ENCODE results near the gene RPL18.
"Not testable (repeated sequence)": the region's sequence is repeated elsewhere in the genome, so short reads cannot be mapped to it uniquely, and the experiment has no call there.

Gene RPL18

GRCh38 chr19:48644355-48644754, 25.4 kb upstream of the RPL18 start:
- DNase-seq: no peak

DNA sequence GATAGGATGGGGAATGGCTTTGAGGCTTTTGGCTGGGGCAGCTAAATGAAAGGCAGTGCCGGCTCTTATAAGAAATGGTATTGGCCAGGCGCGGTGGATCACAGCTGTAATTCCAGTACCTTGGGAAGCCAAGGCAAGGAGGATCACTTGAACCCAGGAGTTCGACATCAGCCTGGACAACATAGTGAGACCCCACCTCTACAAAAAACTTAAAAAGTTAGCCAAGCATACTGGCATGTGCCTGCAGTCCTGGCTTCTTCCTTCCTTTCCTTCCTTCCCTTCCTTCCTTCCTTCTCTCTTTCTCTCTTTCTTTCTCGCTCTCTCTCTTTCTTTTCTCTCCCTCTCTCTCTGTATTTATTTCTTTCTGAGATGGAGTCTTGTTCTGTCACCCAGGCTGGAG, 23.9 kb upstream of the RPL18 start:
- no peak for DNase-seq

DNA sequence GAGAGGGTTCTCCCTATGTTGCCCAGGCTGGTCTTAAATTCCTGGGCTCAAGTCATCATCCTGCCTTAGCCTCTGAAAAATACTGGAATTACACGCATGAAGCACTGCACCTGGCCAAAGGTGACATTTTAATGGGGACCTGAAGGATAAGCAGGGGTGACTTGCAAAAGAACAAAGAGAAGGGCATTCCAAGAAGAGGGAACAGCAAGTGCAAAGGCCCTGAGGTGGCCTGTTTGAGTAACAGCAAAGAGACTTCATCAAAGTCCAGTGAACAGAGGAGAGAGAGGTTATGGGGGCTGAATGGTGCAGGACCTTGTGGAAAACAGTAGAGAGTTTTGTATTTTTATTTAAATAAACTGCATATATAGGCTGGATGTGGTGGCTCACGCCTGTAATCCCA, 22.9 kb upstream of the RPL18 start:
- DNase-seq: no peak

- DNase-seq: no peak
These were observed 20.8 kb upstream of the RPL18 start for GRCh38 chr19:48639483-48640375.

DNA sequence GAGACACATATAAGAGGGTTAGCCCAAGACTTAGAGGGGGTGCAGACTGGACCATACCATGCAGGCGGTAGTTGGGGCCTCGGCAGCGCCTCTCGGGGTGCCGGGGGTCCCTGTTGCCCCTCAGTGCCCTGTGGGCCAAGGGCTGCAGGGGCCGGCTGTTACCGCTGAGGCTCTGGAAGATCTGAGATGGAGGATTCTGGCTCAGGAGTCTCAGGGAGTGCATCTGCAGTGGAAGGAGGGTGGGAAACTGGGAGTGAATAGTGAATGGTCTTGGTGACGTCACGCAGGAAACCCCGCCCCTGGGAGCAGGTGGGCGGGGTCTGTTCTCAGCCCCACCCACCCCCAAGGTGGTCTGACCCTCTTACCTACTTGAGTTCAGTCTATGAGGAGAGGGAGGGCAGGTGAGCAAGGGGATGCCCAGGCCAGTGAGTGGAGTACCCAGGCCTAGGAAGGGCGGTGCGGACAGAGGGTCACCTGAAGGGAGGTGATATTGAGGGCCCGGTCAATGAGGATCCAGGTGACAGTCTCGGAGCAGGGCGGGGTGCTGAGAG, 19.9 kb upstream of the RPL18 start:
- no peak for DNase-seq

DNA sequence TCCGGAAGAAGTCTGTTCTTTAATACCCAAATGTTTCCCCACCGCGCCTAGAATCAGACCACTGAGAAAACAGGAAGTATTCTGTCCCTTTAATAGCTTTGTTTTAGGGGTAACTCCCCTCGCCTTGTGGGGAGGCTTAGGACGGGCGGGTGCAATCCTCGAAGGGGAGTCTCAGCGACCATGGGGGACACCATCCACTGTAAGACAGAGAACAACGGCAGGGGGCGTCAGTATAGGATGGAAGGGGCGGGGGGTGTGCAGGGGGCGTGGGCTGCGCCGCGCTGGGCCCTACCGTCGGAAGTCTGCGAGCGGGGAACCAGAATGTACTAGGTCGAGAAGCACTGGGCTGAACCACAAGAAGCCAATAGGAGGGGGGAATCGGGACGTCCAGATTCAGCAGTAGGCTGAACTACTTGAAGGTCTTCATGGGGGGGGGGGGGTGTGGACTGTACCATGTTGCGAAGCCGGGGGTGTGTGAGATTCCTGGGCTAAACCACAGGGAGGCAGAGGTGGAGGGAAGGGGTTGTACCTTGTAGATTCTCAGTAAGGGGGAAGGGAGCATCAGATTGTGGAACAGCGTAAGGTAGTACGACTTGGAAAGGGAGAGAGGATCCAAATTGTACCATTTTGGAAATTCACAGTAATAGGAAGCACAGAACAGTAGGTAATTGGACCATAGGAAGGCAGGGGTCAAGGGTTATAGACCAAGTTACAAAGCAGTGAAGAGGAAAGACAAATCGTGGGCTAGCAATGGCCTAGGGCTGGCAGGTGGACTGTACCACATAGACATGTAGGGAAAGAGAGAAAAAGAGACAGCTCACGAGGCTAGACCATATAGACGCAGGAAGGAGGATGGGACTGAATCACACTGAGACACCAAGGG, 19.2 kb upstream of the RPL18 start:
- peak; percentile 51 to 61 for DNase-seq

GRCh38 chr19:48637449-48637947, 18.5 kb upstream of the RPL18 start:
- DNase-seq: peak; percentile 94 to 95

- no peak for DNase-seq
These were observed 18.0 kb upstream of the RPL18 start, which contains the start of gene DBP for GRCh38 chr19:48636859-48637448. Gene DBP, minus strand, starts transcription at chr19:48637379. Its CDS starts 385 bp downstream, at chr19:48636994.

DNA sequence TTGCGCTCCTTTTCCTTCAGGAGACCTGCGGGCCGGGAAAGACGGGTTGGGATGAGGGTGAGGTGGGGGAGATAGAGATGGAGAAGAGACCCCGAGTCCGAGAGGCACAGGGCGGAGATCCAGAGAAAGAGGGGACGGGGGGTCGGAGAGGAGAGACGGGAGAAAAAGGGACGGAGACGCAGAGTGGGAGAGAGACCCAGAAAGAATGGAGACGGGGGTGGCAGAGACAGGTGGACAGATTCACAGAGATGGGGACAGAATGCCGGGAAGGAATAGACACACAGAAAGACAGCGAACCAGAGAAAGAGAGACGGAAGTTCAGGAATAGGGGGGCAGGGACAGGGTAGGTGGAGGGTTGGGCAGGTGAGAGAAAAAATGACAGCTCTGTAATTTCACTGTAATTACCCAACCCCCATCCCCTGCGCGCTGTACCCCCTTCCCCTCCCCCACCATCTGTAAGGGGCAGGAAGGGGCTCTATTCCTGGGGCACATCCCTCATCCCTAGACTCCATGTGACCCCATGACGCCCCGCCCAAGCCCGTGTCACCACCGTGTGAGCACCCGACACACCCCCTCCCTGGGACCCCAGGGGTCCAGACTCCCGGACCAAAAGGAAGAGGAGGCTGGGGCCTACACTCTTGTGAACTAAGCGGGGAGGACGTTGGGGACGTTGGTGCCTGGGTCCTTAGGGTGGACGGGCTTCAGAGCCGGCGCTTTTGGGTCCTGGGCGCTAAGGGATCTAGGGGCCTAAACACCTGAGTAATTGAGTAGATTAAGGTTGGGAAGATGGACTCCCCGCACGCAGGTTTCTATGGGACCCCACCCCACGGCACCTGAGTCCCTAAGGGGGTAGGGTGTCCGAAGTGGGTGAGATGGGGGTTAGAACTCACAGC, 17.2 kb upstream of the RPL18 start:
- DNase-seq: no peak

GRCh38 chr19:48635263-48635965, 16.4 kb upstream of the RPL18 start:
- DNase-seq: peak; percentile 61 to 76

- peak; percentile 91 to 92 for DNase-seq
These were observed 15.7 kb upstream of the RPL18 start for GRCh38 chr19:48634424-48635262.

DNA sequence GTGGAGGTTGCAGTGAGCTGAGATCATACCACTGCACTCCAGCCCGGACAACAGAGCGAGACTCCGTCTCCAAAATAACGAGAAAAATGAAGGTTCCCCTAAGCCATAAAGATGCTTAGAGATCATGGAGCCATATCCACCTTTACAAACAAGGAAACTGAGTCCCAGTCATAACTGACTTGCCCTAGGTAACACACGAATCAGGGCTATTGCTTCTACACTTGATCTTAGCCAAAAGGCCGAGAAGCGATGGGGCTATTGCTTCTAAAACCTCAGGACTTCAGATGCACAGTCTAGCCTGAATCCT, 15.0 kb upstream of the RPL18 start:
- DNase-seq: no peak

DNA sequence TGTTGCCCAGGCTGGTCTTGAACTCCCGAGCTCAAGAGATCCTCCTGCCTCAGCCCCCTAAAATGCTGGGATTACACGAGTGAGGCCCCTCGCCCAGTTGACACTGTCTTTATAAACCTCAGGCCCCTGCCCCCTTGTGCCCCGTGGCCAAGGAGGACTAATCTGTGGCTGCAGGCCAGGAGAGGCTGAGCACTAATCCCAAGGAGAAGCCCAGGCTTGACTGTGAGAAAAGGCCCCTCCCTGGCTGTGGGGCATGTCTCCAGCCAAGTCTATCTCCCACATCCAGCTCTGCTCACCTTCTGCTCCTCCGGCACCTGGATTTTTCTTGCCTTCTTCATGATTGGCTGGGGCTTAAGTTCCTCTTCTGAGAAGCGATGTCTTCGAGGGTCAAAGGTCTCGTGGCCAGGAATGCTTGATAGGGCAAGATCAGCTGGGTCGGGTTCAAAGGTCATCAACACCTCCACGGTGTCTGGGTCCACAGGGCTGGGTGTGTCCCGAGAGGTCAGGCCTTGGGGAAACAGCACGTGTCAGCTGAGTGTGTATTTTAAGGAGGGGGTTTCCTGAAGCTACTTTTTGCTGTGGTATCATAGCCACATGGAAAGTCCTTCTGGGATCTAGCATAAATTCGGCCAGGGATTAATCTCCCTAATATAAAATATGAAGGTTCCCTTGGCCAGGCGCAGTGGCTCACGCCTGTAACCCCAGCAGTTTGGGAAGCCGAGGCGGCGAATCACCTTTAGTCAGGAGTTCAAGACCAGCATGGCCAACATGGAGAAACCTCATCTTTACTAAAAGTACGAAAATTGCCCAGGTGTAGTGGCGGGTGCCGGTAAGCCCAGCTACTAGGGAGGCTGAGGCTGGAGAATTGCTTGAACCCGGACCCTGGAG, 14.4 kb upstream of the RPL18 start:
- DNase-seq: no peak

DNA sequence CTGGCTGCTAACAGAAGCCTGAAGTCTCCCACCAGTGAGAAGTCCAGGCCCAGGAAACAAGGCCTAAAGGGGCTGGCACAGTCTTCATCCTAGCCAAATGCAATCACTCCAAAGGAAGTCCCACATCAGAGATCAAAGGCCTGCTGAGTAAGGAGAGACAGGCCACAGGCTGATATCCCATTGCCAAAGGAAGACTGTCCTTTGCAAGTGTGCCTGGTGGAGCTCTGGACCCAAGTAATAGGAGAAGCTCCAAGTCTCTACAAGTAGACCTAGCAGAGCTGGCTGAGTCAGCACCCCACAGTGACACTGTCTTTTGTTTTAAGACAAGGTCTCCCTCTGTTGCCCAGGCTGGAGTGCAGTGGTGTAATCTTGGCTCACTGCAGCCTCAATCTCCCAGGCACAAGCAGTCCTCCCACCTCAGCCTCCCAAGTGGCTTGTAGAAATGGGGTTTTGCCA, 13.7 kb upstream of the RPL18 start:
- no peak for DNase-seq

DNA sequence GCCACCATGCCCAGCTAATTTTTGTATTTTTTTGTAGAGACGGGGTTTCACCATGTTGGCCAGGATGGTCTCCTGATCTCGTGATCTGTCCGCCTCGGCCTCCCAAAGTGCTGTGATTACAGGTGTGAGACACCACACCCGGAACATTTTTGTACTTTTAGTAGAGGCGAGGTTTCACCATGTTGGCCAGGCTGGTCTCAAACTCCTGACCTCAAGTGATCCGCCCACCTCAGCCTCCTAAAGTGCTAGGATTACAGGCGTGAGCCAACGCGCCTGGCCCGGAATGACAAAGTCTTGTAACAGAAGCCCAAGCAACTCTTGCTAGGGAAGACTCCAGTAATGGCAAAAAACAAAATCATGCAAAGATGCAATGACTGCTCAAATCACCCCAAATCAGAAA, 13.3 kb upstream of the RPL18 start:
- DNase-seq: not testable (repeated sequence)

- no peak for DNase-seq
These were observed 12.2 kb upstream of the RPL18 start for GRCh38 chr19:48631225-48631624.

- DNase-seq: no peak
These were observed 11.5 kb upstream of the RPL18 start for GRCh38 chr19:48630296-48631063.

DNA sequence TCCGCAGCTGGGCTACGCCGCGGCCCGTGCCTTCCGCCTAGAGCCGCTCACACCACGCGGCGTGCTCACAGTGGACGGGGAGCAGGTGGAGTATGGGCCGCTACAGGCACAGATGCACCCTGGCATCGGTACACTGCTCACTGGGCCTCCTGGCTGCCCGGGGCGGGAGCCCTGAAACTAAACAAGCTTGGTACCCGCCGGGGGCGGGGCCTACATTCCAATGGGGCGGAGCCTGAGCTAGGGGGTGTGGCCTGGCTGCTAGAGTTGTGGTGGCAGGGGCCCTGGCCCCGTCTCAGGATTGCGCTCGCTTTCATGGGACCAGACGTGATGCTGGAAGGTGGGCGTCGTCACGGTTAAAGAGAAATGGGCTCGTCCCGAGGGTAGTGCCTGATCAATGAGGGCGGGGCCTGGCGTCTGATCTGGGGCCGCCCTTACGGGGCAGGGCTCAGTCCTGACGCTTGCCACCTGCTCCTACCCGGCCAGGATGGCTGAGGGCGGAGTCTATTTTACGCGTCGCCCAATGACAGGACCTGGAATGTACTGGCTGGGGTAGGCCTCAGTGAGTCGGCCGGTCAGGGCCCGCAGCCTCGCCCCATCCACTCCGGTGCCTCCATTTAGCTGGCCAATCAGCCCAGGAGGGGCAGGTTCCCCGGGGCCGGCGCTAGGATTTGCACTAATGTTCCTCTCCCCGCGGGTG, 10.8 kb upstream of the RPL18 start:
- DNase-seq: no peak
